Measurements from ENCODE around the gene MGAT5B.

The MGAT5B gene

GRCh38 chr17:76940295-76940694 lies 72.1 kb downstream of the MGAT5B start:
- Histone ChIP-seq H3K9me3 (ENCODE audit: insufficient read depth, low read depth, low read length) (no peaks in the 10 kb centered on the region), H2AK5ac (ENCODE audit: low read length) (no peak overlapping the region), H3K79me1 (ENCODE audit: low read length) (no peaks in the 10 kb centered on the region), H3K4ac (ENCODE audit: low read depth, low read length) (no peak overlapping the region), H3K79me2 (ENCODE audit: control insufficient read depth, insufficient read depth, low read length, poor library complexity) (no peaks in the 10 kb centered on the region), H3K18ac (ENCODE audit: low read length) (no peak overlapping the region), H3K4me2 (ENCODE audit: low read length) (no peak overlapping the region), H3K23ac (ENCODE audit: low read length) (no peak overlapping the region), H2BK12ac (ENCODE audit: low read length) (no peak overlapping the region), H3K36me3 (ENCODE audit: control insufficient read depth in 1 of 2, insufficient read depth in 2 of 2, low read length in 2 of 2) (no peaks in the 10 kb centered on the region), H3K27me3 (ENCODE audit: insufficient read depth, low read length) (no peaks in the 10 kb centered on the region), H4K91ac (ENCODE audit: low read depth, low read length) (no peak overlapping the region), H4K8ac (ENCODE audit: low read depth, low read length) (no peak overlapping the region), H2AFZ (ENCODE audit: insufficient read depth, low read length, poor library complexity) (no peak overlapping the region), H3K9ac (ENCODE audit: low read length) (no peak overlapping the region), H3K27ac (ENCODE audit: low read depth, low read length) (no peak overlapping the region), H3K4me1 (ENCODE audit: control insufficient read depth in 1 of 2, insufficient read depth in 2 of 2, low read length in 2 of 2) (no peaks in the 10 kb centered on the region), H4K12ac (ENCODE audit: low read depth, low read length) (no peak overlapping the region), H2BK120ac (ENCODE audit: insufficient read depth, low read length, poor library complexity) (no peak overlapping the region), H3K14ac (ENCODE audit: low read length) (no peak overlapping the region), H3K4me3 (ENCODE audit: low read depth, low read length) (no peak overlapping the region), H2BK5ac (ENCODE audit: low read depth, low read length, poor library complexity) (no peak overlapping the region)
- DNase-seq, result no peak
- no CpG with 5 or more reads among the region's 14 CpGs for WGBS (ENCODE audit: extremely low coverage, insufficient coverage, insufficient read length)

GRCh38 chr17:76940738-76941350 lies 72.6 kb downstream of the MGAT5B start:
- no peak overlapping the region for H3K27ac ChIP-seq (ENCODE audit: low read depth, low read length)
- no peak overlapping the region for H2BK12ac ChIP-seq (ENCODE audit: low read length)
- H4K8ac ChIP-seq (ENCODE audit: low read depth, low read length), result no peak overlapping the region
- H3K9ac ChIP-seq (ENCODE audit: low read length), result no peak overlapping the region
- DNase-seq, result no peak
- H3K4me1 ChIP-seq (ENCODE audit: control insufficient read depth in 1 of 2, insufficient read depth in 2 of 2, low read length in 2 of 2), result no peaks in the 10 kb centered on the region
- H4K91ac ChIP-seq (ENCODE audit: low read depth, low read length), result no peak overlapping the region
- no peaks in the 10 kb centered on the region for H3K36me3 ChIP-seq (ENCODE audit: control insufficient read depth in 1 of 2, insufficient read depth in 2 of 2, low read length in 2 of 2)
- H3K18ac ChIP-seq (ENCODE audit: low read length), result no peak overlapping the region
- no peaks in the 10 kb centered on the region for H3K27me3 ChIP-seq (ENCODE audit: insufficient read depth, low read length)
- no peak overlapping the region for H3K4ac ChIP-seq (ENCODE audit: low read depth, low read length)
- H3K4me3 ChIP-seq (ENCODE audit: low read depth, low read length), result no peak overlapping the region
- WGBS (ENCODE audit: extremely low coverage, insufficient coverage, insufficient read length), result no CpG with 5 or more reads among the region's 13 CpGs
- H3K9me3 ChIP-seq (ENCODE audit: insufficient read depth, low read depth, low read length), result no peaks in the 10 kb centered on the region
- H4K12ac ChIP-seq (ENCODE audit: low read depth, low read length), result no peak overlapping the region
- H2BK5ac ChIP-seq (ENCODE audit: low read depth, low read length, poor library complexity), result no peak overlapping the region
- no peak overlapping the region for H2AK5ac ChIP-seq (ENCODE audit: low read length)
- H3K79me1 ChIP-seq (ENCODE audit: low read length), result no peaks in the 10 kb centered on the region
- no peaks in the 10 kb centered on the region for H3K79me2 ChIP-seq (ENCODE audit: control insufficient read depth, insufficient read depth, low read length, poor library complexity)
- no peak overlapping the region for H3K4me2 ChIP-seq (ENCODE audit: low read length)
- no peak overlapping the region for H3K14ac ChIP-seq (ENCODE audit: low read length)
- H2BK120ac ChIP-seq (ENCODE audit: insufficient read depth, low read length, poor library complexity), result no peak overlapping the region
- H2AFZ ChIP-seq (ENCODE audit: insufficient read depth, low read length, poor library complexity), result no peak overlapping the region
- H3K23ac ChIP-seq (ENCODE audit: low read length), result no peak overlapping the region

GRCh38 chr17:76943202-76943601 lies 75.0 kb downstream of the MGAT5B start:
- H3K18ac ChIP-seq (ENCODE audit: low read length), result no peak overlapping the region
- H2BK120ac ChIP-seq (ENCODE audit: insufficient read depth, low read length, poor library complexity), result no peak overlapping the region
- H3K4me2 ChIP-seq (ENCODE audit: low read length), result no peak overlapping the region
- no peak overlapping the region for H3K27ac ChIP-seq (ENCODE audit: low read depth, low read length)
- H4K12ac ChIP-seq (ENCODE audit: low read depth, low read length), result no peak overlapping the region
- H2BK12ac ChIP-seq (ENCODE audit: low read length), result no peak overlapping the region
- H3K4me3 ChIP-seq (ENCODE audit: low read depth, low read length), result no peak overlapping the region
- H3K36me3 ChIP-seq (ENCODE audit: control insufficient read depth in 1 of 2, insufficient read depth in 2 of 2, low read length in 2 of 2), result no peaks in the 10 kb centered on the region
- no peak overlapping the region for H2AK5ac ChIP-seq (ENCODE audit: low read length)
- no peak overlapping the region for H3K14ac ChIP-seq (ENCODE audit: low read length)
- H3K9me3 ChIP-seq (ENCODE audit: insufficient read depth, low read depth, low read length), result no peaks in the 10 kb centered on the region
- no peaks in the 10 kb centered on the region for H3K79me1 ChIP-seq (ENCODE audit: low read length)
- no peak overlapping the region for H3K4ac ChIP-seq (ENCODE audit: low read depth, low read length)
- no peak overlapping the region for H2BK5ac ChIP-seq (ENCODE audit: low read depth, low read length, poor library complexity)
- no peak overlapping the region for H3K9ac ChIP-seq (ENCODE audit: low read length)
- H4K91ac ChIP-seq (ENCODE audit: low read depth, low read length), result no peak overlapping the region
- H3K79me2 ChIP-seq (ENCODE audit: control insufficient read depth, insufficient read depth, low read length, poor library complexity), result no peaks in the 10 kb centered on the region
- H3K23ac ChIP-seq (ENCODE audit: low read length), result no peak overlapping the region
- no peak for DNase-seq
- no peaks in the 10 kb centered on the region for H3K4me1 ChIP-seq (ENCODE audit: control insufficient read depth in 1 of 2, insufficient read depth in 2 of 2, low read length in 2 of 2)
- H4K8ac ChIP-seq (ENCODE audit: low read depth, low read length), result no peak overlapping the region
- no peak overlapping the region for H2AFZ ChIP-seq (ENCODE audit: insufficient read depth, low read length, poor library complexity)
- H3K27me3 ChIP-seq (ENCODE audit: insufficient read depth, low read length), result no peaks in the 10 kb centered on the region
- no CpG with 5 or more reads among the region's 7 CpGs for WGBS (ENCODE audit: extremely low coverage, insufficient coverage, insufficient read length)

- H3K27me3 ChIP-seq (ENCODE audit: insufficient read depth, low read length), result no peaks in the 10 kb centered on the region
- no peaks in the 10 kb centered on the region for H3K36me3 ChIP-seq (ENCODE audit: control insufficient read depth in 1 of 2, insufficient read depth in 2 of 2, low read length in 2 of 2)
- no peak overlapping the region for H4K91ac ChIP-seq (ENCODE audit: low read depth, low read length)
- H3K79me1 ChIP-seq (ENCODE audit: low read length), result no peaks in the 10 kb centered on the region
- H3K9ac ChIP-seq (ENCODE audit: low read length), result no peak overlapping the region
- no peak overlapping the region for H3K23ac ChIP-seq (ENCODE audit: low read length)
- H3K4ac ChIP-seq (ENCODE audit: low read depth, low read length), result no peak overlapping the region
- no peak overlapping the region for H3K18ac ChIP-seq (ENCODE audit: low read length)
- DNase-seq, result no peak
- H3K4me2 ChIP-seq (ENCODE audit: low read length), result no peak overlapping the region
- H3K27ac ChIP-seq (ENCODE audit: low read depth, low read length), result no peak overlapping the region
- no peaks in the 10 kb centered on the region for H3K4me1 ChIP-seq (ENCODE audit: control insufficient read depth in 1 of 2, insufficient read depth in 2 of 2, low read length in 2 of 2)
- no peak overlapping the region for H2BK120ac ChIP-seq (ENCODE audit: insufficient read depth, low read length, poor library complexity)
- H2BK5ac ChIP-seq (ENCODE audit: low read depth, low read length, poor library complexity), result no peak overlapping the region
- no peak overlapping the region for H2AFZ ChIP-seq (ENCODE audit: insufficient read depth, low read length, poor library complexity)
- H3K4me3 ChIP-seq (ENCODE audit: low read depth, low read length), result no peak overlapping the region
- H3K14ac ChIP-seq (ENCODE audit: low read length), result no peak overlapping the region
- H3K9me3 ChIP-seq (ENCODE audit: insufficient read depth, low read depth, low read length), result no peaks in the 10 kb centered on the region
- H4K12ac ChIP-seq (ENCODE audit: low read depth, low read length), result no peak overlapping the region
- no peaks in the 10 kb centered on the region for H3K79me2 ChIP-seq (ENCODE audit: control insufficient read depth, insufficient read depth, low read length, poor library complexity)
- H2AK5ac ChIP-seq (ENCODE audit: low read length), result no peak overlapping the region
- H2BK12ac ChIP-seq (ENCODE audit: low read length), result no peak overlapping the region
- no CpG with 5 or more reads among the region's 9 CpGs for WGBS (ENCODE audit: extremely low coverage, insufficient coverage, insufficient read length)
- no peak overlapping the region for H4K8ac ChIP-seq (ENCODE audit: low read depth, low read length)
Measured at GRCh38 chr17:76943781-76944213, 75.6 kb downstream of the MGAT5B start.
